ELR (cell line): ENCODE data around the gene F8.
"Not testable (repeated sequence)": the region's sequence is repeated elsewhere in the genome, so short reads cannot be mapped to it uniquely, and the experiment has no call there.

Experiments
- DNase-seq: peaks from one replicate; pipeline ENCODE4 v3.0.0-alpha.2; 2015; ENCODE audit warnings: low read depth

F8 gene

DNA sequence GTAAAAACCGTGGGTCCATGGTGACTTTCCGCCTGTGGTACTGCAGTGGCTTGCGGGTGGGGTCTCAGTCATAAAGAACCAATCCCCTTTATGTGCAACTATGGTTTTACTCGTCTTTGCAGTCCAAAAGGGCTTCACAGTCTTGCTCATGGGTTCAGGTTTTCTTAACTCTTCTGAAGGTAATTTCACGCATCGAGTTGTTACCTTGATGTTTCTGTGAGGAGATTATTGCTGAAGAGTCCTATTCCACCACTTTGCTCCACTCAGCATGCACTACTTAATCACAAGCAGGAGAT lies 41.5 kb downstream of the F8 start:
- no peak for DNase-seq

DNA sequence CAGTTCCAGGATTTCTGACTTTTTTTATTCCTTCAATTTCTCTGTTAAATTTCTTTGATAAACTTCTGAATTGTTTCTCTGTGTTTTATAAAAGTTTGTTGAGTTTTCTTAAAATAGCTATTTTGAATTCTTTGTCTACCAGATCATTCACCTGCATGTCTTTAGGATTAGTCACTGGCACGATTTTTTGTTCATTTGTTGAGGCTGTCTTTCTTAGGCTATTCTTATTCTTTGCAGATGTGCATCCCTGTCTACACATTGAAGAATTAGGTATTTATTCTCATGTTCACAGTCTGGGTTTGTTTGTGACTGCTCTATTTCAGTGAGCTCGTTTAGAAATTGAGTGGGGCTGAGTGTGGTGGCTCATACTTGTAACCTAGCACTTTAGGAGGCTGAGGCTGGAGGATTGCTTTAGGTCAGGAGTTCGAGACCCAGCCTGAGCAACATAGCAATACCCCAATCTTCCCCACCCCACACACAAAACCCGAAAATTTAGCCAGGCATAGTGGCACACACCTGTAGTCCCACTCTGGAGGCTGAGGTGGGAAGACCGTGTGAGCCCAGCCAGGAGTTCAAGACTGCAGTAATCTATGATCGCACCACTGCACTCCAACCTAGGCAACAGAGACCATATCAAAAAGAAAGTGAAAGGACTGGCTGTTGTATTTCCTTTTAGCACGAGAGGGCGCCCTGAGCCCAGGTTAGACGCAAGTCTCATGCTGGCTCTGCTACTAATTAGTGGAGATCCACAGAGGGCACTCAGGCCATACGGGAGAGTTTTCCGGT lies 42.0 kb downstream of the F8 start:
- DNase-seq = peak; percentile 74

DNA sequence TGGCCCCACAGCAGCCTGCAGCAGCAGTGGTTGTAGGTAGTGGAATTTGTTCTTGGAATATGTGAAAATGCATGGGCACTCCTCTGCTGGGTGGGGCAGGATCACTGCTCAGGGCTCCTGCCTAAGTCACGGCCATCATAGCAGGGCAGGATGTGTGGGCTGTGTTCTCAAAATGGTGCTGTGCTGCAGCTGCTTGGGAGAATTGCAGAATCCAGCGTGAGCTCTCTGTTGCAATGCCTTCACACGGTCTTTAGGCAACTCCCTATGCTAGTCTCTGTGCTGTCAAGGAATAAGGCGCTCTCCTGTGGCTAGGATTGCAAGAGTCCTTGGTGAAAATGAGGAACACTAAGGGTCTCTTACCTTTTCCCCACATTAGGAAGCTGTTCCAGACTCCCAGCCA lies 42.9 kb downstream of the F8 start:
- DNase-seq = no peak

DNA sequence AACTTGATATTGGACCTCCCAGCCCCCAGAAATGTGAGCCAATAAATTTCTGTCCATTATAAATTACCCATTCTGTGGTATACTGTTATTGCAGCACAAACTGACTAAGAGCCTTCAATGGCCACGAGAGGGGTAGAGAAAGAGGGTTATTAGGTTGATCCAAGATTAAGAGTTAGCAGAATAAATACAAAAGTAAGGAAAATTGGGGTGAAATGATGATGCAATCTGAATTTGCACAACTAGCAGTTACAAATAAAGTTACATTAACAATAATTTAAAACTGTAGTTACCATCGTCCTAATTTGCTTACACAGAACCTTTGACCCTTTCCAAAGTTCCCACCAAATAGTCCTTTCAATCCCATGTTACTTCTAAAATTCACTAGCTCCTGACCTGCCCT lies 54.2 kb downstream of the F8 start:
- no peak for DNase-seq

DNA sequence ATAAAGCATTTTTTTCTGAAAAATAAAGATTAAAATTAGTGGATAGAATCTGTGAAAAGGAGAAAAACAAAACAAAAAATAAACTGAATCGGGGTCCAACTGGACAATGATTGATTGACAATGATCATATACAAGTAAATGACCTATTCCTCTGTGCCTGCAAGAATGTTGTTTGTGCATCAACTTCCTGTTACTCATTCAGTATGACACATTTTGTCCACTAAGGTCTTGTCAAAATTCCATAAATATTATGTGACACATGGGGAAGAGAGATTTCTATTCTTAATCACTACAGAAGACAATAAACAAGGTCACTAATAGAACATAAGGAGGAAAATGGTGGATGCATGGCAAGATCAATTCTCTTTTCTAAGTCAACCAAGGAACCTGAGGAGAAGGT lies 54.9 kb downstream of the F8 start:
- DNase-seq = peak; percentile 57

DNA sequence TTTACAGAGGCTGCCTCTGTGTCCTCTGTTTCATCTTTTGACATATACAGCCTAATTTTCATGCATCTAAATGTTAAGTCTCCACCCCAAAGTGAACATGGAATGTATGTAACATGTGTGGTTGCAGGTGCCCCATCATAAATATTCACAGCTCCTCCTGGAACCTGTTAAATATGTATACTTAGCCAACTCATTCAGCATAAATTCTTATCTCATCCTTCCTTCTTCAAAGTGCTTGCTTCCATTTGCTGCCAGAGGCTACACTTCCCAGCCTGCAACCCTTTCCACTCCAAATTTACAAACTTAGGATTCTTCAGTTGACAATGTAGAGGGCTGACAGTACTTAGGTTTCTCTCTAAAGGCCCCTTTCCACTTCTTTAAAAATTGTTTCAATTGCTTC lies 60.6 kb downstream of the F8 start:
- DNase-seq = no peak

DNA sequence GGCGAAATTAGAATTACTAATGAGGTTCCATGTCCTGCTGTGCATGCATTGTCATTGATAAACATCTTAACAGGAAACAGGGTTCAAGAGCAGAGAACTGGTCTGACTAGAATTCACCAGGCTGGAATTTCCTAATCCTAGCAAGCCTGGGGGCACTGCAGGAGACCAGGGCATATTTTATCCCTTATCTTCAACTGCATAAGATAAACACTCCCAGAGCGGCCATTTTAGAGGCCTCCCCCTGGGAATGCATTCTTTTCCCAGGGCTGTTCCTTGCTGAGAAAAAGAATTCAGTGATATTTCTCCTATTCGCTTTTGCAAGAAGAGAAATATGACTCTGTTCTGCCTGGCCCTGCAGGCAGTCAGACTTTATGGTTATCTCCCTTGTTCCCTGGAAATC lies 66.7 kb downstream of the F8 start:
- not testable (repeated sequence) for DNase-seq

DNA sequence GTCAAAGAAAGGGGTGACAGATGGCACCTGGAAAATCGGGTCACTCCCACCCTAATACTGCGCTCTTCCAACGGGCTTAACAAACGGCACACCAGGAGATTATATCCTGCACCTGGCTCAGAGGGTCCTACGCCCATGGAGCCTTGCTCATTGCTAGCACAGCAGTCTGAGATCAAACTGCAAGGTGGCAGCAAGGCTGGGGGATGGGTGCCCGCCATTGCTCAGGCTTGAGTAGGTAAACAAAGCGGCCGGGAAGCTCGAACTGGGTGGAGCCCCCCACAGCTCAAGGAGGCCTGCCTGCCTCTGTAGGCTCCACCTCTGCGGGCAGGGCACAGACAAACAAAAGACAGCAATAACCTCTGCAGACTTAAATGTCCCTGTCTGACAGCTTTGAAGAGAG lies 83.3 kb downstream of the F8 start:
- not testable (repeated sequence) for DNase-seq

DNA sequence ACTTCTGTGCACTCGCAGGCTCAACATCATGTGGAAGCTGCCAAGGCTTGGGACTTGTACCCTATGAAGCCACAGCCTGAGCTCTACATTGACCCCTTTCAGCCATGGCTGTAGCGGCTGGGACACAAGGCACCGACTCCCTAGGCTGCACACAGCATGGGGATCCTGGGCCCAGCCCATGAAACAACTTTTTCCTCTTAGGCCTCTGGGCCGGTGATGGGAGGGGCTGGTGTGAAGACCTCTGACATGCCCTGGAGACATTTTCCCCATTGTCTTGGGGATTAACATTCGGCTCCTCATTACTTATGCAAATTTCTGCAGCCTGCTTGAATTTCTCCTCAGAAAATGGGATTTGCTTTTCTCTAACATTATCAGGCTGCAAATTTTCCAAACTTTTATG lies 97.8 kb downstream of the F8 start:
- DNase-seq = not testable (repeated sequence)

DNA sequence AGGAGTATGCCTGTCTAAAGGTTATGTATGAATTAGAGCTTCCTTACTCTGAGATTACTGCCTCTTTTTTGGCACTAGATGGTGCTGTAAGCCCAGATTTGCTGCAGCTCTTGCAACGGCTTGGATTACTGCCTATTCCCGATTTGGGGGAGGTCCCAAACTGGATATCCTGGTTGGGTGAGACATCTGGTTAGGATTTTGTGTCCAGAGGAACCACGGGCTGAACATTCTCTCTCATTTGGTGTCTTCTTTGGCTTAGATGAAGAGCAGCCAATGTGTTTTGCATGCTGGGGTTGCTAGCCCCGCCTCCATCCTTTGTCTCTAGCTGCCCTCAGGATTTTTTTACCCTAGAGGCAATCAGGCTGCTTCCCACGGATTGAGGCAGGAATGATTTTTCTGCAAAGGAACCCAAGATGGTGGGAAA lies 104.5 kb downstream of the F8 start:
- DNase-seq = peak; percentile 75

DNA sequence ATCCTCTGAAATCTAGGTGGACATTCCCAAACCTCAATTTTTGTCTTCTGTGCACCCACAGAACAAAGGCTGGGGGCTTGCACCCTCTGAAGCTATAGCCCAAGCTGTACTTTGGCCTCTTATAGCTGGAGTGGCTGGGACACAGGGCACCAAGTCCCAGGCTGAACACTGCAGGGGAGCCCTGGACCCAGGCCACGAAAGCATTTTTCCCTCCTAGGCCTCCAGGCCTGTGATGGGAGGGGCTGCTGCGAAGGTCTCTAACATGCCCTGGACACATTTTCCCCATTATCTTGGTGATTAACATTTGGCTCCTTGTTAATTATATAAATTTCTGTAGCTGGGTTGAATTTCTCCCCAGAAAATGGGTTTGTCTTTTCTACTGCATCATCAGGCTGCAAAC lies 108.5 kb downstream of the F8 start:
- DNase-seq = no peak

DNA sequence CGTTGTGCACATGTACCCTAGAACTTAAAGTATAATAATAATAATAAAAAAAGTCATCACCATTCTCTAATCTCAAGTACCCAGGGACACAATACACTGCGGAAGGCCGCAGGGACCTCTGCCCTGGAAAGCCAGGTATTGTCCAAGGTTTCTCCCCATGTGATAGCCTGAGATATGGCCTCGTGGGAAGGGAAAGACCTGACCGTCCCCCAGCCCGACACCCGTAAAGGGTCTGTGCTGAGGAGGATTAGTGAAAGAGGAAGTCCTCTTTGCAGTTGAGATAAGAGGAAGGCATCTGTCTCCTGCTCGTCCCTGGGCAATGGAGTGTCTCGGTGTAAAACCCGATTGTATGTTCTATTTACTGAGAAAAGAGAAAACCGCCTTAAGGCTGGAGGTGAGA lies 112.0 kb downstream of the F8 start:
- DNase-seq = not testable (repeated sequence)

DNA sequence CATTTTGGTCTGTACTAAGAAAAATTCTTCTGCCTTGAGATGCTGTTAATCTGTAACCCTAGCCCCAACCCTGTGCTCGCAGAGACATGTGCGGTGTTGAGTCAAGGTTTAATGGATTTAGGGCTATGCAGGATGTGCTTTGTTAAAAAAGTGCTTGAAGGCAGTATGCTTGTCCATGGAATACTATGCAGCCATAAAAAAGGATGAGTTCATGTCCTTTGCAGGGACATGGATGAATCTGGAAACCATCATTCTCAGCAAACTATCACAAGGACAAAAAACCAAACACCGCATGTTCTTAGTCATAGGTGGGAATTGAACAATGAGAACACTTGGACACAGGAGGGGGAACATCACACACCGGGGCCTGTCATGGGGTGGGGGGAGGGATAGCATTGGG lies 112.5 kb downstream of the F8 start:
- DNase-seq = not testable (repeated sequence)

DNA sequence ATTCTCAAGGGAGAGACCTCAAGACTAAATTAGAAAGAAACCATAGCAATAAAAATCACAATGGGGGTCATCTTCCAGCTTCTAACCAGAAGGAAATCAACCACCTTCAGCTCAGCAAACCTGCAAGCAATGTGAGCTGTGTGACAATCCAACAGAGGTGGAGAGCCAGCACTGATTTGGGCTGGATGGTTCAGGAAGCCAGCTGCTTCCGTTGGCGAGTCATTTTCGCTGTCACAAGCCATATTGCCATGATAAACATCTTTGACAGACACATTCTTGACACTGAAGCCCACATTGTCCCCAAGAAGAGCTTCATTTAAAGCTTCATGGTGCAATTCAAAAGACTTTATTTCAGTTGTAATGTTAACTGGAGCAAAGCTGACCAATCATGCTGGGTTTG lies 113.7 kb downstream of the F8 start:
- DNase-seq = no peak

DNA sequence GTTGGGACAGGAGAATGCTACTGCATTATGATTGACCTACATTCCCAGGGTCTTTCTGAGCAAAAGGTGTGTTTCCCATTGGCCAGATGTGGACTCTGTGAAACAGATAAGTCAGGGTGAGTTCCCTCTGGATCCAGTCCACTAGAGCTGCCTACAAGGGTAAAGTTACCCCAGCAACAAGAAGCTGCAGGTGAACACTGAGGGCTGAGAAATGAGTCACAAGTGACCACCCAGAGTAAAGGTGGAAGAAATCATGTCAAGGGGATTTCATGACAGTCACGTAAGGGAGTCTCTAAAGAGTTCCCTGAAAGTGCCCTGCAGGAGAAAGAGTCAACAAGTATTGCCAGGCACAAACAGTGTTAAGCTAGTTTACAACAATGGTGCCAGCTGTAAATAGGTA lies 120.1 kb downstream of the F8 start:
- DNase-seq = no peak

DNA sequence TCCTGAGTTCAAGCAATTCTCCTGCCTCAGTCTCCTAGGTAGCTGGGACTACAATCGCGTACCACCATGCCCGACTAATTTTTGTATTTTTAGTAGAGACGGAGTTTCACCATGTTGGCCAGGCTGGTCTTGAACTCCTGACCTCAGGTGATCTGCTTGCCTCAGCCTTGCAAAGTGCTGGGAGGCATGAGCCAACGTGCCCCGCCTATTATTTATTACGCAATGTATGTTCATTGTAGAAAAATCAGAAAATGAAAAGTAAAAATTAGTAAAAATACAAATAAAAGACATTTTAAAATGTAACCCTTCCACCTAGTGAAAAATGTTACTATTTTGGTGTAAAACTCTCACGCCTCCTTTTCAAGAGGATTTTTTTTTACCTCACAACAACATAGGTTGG lies 122.2 kb downstream of the F8 start:
- no peak for DNase-seq

DNA sequence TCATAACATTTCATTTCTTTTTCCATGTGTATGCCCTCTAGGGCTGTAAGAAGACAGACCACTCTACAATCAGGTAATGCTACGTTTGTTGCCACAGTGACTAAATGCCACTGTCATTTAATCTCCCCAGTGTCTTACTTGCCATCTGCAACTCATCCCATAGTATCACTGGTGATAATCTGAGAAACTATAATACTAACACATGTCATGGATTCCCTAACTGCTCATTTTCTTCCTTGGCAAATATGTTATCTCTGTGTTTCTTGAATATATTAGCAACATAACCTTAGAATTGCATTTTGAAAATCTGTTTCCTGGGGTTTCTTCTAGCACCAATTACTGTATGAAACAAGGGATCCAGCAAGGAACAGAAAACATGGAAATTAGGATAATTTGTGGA lies 130.2 kb downstream of the F8 start:
- DNase-seq = no peak

DNA sequence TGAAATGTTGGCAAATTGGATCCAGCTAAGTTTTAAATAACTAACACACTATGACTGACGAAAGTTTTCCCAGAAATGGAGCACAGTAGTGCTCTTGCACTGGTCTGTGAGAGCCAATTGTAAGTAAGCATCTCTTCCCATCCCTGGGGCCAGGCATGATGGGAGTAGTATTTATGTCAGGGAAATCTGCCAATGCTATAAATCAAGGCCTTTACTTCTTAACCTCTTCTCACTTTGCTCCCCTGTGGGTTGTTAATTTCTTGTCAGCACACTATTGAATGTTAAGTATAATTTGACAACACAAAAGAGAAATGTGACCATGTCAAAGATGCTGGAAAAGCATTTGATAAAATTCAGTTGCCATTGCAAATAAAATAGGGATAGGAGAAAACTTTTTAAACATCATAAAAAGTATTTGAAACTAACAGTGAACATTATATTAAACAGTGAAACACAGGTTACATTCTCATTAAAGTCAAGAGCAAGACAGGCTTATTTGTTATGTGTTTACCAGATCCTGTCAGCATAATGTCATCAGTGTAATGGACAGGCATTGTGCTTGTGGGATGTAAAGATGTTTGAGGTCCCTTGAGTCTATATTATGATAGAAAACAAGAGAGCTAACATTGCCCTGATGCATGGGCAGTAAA lies 131.4 kb downstream of the F8 start:
- no peak for DNase-seq

DNA sequence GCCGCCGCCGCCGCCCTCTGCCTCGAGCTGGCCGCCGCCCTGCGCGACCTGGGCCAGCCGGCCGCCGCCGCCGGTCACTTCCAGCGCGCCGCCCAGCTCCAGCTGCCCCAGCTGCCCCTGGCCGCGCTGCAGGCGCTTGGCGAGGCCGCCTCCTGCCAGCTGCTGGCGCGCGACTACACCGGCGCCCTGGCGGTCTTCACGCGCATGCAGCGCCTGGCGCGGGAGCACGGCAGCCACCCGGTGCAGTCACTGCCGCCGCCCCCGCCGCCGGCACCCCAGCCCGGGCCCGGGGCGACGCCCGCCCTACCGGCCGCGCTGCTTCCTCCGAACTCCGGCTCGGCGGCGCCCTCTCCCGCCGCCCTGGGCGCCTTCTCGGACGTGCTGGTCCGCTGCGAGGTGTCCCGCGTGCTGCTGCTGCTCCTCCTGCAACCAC lies 135.7 kb downstream of the F8 start:
- not testable (repeated sequence) for DNase-seq

DNA sequence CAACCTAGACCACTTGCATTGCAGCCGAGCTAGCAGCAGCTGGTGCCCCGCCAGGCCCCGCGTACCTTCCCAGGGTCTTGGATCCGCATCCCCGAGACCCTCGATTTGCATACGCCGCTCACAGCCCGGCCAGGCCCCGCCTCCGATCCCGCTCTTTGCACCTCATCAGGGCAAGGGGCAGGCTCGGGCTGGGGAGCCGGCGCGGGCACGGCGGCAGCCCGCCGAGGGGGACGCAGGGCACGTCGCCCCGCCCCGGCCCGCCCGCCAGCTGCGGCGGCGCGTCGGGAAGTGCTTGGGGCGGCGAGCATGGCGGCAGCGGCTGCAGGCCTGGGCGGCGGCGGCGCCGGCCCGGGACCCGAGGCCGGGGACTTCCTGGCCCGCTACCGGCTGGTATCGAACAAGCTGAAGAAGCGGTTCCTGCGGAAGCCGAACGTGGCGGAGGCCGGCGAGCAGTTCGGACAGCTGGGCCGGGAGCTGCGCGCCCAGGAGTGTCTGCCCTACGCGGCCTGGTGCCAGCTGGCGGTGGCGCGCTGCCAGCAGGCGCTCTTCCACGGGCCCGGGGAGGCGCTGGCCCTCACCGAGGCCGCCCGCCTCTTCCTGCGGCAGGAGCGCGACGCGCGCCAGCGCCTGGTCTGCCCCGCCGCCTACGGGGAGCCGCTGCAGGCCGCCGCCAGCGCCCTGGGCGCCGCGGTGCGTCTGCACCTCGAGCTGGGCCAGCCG lies 136.3 kb downstream of the F8 start, which contains the start of gene F8A1:
F8A1 (plus strand) TSS at position 287 of the 720 bp plus-strand sequence; CDS start at position 307, 20 bp downstream.
- not testable (repeated sequence) for DNase-seq

DNA sequence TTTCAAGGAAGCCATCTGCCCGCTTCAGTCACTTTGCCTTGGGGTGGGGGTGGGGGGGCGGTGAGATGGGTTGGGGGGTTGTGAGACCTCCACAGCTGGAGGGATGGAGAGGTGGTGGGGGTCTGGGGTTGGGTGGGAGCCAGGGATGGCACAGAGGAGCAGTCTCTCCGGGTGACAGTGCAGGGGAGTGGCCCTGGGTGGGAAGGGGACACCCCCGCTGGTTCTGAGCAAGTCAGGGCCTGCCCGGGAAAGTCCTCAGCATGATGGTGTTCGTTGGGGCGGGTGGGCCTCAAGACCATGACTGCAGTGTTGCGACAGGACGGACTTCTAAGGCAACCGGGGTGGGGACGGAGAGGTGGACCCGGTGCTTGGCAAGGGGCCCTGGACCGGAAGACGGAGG lies 137.0 kb downstream of the F8 start:
- DNase-seq = not testable (repeated sequence)

DNA sequence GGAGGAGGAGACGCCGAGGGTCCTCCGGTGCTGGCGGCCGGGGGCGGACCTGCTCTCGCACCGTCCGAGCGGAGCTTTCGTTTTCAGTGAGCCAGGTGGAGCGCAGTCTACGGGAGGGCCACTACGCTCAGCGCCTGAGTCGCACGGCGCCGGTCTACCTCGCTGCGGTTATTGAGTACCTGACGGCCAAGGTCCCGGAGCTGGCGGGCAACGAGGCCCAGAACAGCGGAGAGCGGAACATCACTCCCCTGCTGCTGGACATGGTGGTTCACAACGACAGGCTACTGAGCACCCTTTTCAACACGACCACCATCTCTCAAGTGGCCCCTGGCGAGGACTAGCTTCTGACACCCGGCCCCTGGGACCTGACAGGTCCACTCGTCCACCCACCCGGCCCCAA lies 137.5 kb downstream of the F8 start:
- not testable (repeated sequence) for DNase-seq

DNA sequence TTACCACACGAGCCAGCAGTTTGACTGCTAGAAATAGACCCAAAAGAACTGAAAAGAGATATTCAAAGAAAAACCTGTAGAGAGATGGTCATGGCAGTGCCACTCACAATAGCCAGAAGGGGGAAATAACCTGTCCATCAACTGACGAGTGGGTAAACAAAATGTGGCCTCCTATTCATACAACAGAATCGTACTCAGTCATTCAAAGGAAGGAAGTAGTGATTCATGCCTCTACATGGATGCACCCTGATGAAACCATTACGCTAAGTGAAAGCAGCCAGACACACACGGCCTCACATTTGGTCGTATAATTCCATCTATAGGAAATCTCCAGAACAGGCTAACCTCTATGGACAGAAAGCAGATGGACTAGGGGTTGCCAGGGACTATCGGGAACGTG lies 138.5 kb downstream of the F8 start:
- DNase-seq = not testable (repeated sequence)
